OCI-M1 (cell line): ENCODE results near the gene OCIAD2.
"Not testable (repeated sequence)": the region's sequence is repeated elsewhere in the genome, so short reads cannot be mapped to it uniquely, and the experiment has no call there.

Source experiments
- DNase-seq: peaks from one replicate; lab custom pipeline; 2025; lab: John Stamatoyannopoulos, UW

Gene OCIAD2

DNA sequence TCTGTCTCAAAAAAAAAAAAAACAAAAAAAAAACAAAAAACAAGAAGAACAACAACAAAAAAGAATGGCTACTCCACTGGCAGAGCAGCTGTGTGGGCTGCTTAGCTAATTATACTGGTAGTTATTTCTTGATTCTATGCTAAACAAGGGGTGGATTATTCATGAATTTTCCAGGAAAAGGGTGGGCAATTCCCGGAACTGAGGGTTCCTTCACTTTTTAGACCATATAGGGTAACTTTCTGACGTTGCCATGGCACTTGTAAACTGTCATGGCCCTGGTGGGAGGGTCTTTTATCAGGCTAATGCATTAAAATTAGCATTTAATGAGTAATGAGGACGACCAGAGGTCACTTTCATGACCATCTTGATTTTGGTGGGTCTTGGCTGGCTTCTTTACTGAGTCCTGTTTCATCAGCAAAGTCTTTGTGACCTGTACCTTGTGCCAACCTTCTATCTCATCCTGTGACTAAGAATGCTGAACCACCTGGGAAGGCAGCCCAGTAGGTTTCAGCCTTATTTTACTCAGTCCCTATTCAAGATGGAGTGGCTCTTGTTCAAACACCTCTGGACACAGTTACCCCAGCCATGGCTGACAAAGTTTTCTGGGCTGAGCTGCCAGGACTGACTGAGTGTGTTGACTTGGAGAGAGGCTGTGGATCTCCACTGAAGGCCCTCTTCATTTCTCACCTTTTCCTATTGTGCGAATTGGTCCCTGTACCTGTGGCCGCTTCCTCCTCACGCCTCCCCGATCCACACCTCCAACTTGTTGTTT lies 1.3 kb upstream of the OCIAD2 start:
- DNase-seq: peak; percentile 31

DNA sequence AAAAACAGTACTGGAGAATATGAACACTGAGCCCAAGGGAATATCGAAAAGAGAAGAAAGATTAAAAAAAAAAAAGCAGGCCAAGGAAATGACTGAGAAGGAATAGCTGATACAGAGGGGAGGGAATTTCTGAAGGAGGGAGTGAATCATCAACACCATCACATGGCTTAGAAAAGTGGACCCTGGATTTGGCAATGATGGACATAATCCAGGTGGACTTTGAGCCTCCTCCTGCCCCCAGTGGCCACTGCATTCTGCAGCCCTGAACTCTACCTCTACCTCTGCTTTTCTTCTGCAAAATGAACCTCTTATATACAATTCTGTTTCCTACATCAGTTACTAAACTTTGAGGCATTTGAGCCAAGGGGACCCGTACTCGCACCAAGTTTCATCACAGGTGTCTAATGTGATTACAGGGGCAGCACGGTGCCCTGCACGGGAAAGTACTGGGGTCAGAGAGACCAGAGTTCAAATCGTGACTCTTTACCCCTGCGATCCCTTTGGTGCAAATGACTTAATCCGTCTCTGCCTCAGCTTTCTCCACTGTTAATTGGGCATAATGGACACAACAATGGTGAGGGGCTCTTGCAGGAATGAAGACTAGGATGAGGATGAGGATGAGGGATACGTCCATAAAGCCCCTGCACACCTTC lies 1.1 kb downstream of the OCIAD2 start:
- no peak for DNase-seq

DNA sequence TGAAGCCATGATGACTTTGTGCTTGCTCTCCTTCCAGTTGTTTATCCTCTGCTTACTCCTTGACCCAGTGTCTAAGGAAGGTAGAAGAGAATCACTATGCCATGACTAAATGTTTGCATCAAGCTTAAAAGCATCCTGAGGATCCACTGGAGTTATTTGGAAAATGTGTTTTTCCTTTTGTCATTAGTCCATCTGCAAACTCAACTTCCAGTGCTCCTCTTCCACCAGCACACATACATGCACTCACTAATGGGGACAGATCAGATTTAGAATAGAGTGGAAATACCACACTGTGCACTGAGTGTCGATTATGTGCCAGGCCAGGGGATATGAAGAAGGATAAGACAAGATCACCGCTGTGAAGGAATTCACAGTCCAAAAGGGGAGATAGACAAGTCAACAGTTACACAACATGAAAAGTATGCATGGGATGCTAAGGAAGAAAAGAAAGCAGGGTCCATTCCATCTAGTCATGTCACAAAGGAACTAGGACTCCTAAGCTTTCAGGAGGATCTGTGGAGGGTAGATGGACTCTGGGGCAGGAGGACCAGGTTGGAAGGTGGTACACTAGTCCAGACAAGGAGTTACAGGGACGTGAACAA lies 1.9 kb downstream of the OCIAD2 start:
- no peak for DNase-seq

DNA sequence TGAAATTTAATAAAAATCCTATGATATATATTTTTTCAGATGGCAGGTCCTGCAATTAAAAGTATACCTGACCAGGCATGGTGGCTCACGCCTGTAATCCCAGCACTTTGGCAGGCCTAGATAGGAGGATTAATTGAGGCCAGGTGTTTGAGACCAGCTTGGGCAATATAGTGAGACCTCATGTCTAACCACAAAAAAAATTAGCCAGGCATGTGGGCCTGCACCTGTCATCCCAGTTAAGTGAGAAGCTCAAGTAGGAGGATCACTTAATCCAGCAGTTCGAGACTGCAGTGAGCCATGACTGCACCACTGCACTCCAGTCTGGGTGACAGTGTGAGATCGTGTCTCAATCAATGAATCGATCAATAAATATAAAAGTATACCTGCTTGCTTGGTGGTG lies 2.5 kb downstream of the OCIAD2 start:
- no peak for DNase-seq

DNA sequence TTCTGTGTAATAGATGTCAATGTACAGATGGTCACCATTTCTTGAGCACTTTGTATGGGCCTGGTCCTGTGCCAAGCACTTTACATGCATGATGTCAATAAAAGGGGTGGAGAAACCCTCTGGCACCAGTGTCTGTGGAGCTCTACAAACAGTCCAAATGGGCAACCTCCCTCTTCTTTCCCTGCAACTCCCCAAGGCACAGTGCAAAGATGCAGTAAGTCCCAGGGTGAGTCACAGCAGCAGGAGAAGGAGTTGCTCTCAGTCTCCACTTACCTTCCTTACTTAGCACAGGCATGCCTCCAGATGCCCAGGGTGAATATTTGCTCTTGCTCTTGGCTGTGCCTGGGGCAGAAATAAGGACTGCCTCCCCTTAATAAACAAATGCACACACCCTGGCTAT lies 4.3 kb downstream of the OCIAD2 start:
- DNase-seq: no peak

DNA sequence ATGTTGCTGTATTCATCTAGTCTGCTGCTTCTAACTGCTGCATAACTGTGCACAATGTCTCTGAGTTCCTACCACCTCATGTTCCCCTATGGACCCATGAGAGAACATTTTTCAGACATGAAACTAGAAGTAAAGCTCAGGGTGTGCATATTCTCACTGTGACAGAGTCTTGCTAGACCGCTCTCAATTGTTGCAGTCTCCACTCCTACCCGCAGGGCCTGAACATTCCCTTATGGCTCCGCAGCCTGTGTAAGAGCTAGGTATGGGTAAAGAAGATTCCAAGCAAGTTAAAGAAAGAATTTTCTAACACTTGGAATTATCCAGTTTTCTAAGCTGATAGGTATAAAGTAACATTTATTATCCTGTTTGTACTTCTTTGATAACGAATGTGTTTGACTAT lies 5.4 kb downstream of the OCIAD2 start:
- DNase-seq: no peak

DNA sequence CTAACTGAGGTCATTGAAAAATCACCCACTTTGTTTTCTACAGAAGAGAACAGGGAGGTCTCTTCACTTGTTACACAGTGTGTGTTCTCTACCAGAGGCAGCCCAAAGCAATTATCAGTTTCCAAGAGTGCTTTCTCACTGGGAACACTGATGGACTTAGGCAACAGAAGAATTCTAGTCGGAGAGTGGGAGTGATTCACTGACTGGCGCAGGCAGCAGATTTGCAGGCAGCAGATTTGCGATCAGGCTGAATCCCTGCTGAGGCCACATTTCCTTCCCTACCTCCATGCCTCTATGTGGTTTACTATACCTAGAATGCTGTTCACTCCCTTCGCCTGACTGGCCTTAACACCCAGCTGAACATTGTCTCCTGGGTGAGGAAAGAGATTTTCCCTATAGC lies 6.6 kb downstream of the OCIAD2 start:
- peak; percentile 47 for DNase-seq

DNA sequence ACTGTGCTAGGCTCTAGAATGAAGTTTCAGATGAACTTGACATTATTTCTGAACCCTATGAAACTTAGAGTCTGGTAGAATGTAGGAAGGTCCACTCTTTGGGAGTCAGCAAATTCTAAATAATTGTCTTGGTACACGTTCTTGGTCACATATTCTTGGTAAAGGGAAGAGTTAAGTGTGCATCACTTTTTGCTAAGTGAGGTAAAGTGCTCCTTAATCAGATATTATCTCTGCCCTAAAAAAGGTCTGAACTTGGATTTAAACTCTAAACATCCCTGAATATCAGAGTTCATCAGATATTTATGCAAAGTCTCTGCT lies 7.2 kb downstream of the OCIAD2 start:
- no peak for DNase-seq

DNA sequence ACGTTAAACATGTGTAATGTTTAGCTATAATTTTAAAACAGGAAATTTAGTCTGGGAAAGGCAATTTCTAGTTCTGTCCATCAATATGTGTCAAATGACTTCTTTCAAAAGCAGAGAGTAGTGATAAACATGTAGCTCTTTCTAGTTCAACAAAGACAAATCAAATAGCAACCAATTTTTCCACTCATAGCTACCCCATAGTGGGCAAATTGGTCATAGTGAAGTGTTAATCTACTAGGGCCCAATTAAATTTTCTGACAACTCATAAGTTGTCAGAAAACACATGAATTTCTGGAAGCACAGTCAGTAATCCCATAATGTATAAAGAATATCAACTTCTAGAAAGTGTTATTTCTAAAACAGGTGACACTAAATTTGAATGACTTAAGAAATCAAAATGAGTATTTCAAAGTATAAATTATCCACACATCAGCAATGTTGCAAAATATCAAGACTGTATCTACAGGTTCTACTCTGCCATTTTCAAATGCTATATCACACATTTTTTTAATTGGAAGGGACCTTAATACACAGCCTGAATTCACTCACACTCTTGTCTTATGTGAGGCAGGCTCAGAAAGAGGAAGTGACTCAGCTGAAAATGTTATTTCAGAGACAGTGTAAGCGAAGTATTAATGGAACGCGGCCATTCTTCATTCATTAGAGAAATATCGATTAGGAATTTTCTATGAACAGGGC lies 7.7 kb downstream of the OCIAD2 start:
- peak; percentile 87 for DNase-seq

DNA sequence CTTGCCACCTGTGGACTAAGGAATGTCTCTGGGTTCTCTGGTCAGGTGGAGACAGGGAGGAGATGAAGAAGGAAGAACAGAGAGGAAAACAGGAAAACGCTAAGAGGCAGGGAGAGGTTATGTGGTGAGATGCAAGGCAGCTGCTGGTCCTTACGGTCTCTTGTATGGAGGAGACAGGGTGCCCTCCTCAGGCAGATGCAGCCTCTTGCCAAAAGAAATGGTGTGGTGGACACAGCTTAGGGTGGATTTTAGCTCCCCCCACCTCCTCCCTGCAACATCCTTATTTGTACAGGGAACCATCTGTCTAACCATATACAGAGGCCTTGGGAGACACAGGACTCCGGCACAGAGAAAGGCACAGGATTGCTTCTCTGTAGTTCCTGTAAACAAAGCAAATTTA lies 9.7 kb downstream of the OCIAD2 start:
- DNase-seq: peak; percentile 25

DNA sequence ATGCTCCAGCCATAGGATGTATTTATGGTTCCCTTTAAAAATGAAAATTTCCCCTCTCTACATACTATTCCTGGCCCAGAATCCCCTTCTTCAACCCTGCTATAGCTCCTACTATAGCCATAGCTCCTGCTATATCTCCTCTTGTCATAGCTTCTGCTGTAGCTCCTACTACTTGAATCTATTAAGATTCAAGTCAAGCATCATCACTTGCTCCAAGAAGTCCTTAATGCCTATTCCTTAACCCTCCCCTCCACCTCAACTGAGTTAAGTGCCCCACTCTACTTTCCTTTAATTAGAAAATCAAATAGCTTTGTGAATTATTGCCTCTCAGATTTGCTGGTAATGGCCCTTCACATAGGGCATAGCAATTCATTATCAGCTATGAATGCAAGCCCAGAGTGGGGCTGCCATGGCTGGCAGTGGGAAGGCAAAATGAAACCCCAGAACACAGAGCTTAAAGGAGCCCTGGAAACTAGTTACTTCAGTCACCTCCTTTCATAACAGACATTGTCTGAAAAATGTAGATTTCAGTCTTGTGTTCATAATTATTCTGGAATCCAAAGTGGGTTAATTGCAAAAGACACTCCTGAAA lies 15.4 kb downstream of the OCIAD2 start:
- DNase-seq: no peak

DNA sequence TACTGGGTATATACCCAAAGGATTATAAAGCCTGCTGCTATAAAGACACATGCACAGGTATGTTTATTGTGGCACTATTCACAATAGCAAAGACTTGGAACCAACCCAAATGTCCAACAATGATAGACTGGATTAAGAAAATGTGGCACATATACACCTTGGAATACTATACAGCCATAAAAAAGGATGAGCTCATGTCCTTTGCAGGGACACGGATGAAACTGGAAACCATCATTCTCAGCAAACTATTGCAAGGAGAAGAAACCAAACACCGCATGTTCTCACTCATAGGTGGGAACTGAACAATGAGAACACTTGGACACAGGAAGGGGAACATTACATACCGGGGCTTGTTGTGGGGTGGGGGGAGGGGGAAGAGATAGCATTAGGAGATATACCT lies 16.8 kb downstream of the OCIAD2 start:
- not testable (repeated sequence) for DNase-seq

DNA sequence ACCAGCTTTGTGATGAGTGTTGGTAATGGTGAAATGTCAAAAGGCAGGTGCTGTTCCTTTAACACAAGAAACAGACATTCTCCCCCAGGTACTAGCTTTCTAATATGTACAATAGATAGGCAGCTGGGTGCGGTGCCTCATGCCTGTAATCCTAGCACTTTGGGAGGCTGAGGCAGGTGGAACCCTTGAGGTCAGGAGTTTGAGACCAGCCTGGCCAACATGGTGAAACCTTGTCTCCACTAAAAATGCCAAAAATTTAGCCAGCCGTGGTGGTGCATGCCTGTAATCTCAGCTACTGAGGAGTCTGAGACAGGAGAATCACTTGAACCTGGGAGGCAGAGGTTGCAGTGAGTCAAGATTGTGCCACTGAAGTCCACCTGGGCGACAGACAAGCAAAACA lies 24.9 kb downstream of the OCIAD2 start:
- DNase-seq: not testable (repeated sequence)

DNA sequence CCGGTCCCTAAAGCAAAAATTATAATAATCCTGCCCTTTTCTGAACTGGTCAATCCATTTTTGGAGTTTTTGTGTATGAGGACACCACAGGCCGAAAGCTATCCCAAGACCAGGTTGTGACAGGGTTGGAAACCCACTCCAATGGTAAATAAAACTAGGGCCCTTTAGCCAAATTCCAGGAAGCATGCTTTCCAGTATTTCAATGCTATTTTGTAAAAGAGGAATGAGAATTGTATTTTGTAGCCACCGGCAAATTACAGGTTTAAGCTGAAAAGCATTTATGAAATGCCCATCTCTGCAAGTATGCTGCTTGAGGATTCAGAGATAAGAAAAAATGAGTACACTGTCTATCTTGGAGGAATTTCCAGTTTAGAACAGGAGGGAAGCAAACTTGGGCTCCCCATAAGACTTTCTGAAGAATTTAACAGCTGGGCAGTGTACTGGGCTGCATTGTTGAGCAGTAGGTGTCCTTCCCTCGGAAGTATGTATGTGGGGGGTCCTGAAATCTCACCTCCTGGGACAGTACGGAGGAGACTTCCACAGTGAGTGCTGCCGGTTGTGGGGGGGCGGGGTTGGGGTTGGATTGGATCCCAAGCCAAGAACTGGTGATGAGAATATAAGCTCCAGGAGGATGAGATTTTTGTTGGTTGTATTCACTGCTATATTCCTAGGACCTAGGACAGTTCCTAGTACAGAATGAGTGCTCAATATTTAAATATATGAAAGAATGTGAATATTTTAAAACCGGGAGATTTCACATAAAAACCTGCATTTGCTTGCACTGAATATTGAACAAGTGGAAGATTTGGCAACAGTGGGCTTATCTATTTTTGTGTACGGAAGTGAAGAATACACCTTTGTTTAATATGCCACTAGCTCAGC lies 26.8 kb downstream of the OCIAD2 start:
- DNase-seq: no peak

DNA sequence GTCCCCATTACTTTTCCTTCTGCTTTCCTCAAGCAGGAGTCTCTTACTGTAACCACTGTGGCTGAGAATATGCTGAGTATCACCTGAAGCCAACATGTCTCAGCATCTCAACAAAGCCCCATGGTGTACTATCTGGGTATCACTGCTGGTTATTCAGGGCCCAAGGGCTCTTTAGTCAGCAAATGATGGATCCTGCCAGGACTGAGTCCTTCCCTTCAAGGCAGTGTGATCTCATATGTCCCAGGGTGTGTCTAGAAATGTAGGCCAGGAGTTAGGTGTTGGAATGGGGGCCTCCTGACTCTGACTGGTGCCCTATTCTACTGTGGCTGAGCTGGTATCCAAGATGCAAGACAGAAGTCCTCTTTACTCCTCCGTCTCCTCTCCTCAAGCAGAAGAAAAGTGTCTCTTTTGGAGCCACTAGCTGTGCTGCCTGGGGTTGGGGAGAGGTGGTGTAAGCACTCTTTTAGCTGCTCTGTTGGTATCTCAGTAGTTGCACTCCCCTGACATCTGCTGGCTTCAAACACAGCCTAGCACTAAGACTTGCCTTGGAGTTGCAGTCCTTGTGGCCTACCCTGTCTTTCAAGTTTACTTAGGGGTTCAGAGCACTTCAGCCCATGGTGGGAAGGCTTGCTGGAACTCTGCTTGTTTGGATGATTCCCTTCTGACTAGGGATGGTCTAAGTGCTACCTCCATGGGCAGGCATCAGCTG lies 28.6 kb downstream of the OCIAD2 start:
- no peak for DNase-seq

DNA sequence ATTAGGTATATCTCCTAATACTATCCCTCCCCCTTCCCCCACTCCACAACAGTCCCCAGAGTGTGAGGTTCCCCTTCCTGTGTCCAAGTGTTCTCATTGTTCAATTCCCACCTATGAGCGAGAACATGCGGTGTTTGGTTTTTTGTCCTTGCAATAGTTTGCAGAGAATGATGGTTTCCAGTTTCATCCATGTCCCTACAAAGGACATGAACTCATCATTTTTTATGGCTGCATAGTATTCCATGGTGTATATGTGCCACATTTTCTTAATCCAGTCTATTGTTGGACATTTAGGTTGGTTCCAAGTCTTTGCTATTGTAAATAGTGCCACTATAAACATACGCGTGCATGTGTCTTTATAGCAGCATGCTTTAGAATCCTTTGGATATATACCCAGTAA lies 41.9 kb downstream of the OCIAD2 start:
- not testable (repeated sequence) for DNase-seq

DNA sequence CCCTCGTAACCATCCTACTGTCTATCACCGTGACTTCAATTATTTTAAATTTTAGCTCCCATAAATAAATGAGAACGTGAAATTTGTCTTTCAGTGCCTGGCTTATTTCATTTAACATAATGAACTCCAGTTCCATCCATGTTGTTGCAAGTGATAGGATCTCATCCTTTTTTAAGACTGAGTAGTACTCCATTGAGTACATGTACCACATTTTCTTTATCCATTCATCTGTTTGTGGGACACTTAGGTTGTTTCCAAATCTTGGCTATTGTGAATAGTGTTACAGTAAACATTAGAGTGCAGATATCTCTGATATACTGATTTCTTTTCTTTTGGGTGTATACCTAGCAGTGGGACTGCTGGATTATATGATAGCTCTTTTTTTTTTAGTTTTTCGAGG lies 42.8 kb downstream of the OCIAD2 start:
- no peak for DNase-seq

DNA sequence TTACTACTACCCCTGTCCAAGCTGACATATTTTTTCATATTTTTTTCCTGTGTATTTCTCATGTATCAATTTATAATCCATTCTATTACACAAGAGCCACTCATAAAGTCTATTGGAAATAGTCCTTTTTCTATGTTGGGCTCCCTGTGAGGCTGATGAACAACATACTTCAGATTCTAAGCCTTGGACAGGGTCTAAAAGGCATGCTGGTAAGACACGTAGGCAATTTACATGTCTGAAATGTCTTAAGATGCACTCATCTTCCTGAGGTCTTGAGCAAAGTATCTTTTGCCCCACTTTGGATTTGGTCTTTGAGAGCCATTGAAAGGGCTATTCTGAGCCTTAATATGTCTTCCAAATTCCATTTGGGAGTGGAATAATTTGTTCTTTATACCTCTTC lies 43.9 kb downstream of the OCIAD2 start:
- DNase-seq: no peak

DNA sequence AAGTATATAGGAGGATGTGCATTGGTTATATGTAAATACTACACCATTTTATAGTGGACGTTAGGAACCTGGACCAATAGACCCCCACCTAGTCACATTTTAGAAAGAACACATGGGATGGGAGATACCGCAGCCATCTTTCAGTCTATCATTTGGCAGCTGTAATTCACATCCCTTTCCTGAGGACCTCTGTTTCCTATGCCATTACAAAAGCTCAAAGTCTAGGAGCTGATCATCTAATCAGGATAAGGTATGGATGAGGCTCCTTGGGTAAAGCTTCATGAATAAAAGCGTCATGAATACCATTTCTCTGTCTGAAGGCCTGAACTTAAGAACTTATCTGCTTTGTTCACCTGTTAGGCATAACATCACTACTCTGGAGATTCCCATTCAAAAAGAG lies 44.5 kb downstream of the OCIAD2 start:
- no peak for DNase-seq

DNA sequence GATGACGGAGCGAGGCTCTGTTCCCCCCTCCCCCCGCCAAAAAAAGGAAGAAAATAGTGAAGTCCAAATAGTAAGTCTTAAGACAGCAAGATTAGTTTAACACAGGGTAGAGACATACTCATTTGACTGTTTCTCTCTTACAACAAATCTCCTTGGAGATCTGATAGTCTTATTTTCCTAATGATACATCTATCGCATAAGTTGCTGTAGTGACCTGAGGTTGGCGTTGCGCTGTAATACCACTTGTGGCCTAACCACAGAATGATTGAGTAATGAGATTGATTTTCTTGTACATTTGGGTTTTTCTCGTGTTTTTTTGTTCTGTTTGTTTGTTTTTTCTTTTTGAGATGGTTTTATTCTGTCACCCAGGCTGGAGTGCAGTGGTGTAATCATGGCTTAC lies 48.4 kb downstream of the OCIAD2 start:
- DNase-seq: no peak

DNA sequence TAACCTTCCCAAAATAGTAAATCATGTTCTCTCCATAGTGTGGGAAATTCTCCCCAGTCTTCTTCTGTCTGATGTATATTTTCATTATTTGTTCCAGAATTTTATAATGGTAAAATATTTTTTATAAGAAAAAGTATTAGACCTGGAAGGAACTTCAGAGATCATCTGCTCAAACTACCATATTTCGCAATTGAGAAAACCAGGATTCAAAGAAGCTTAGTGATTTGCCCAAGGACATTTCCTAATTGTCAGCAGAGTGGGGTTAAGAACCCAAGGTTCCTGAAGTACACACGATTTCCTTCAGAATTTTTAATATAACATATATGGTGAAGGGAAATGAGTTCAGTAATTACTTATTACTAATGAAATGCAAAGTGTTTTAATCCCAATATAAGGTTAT lies 51.6 kb downstream of the OCIAD2 start:
- no peak for DNase-seq
